Duodenal mucosa (tissue), 2 donors: ENCODE measurements around the gene GABRR2.

Experiments
- H3K27ac ChIP-seq: one replicate; pipeline ENCODE4 v1.7.0; 2013; ENCODE audit warnings: low read depth, low read length
- H3K27me3 ChIP-seq, 2 donors: one replicate each; pipeline ENCODE4 v1.7.0; 2013; ENCODE audit warnings: low read length in 2 of 2, control low read depth in 1 of 2; ENCODE audit not compliant: insufficient read depth in 2 of 2, control insufficient read depth in 1 of 2
- H3K36me3 ChIP-seq, 2 donors: one replicate each; pipeline ENCODE4 v1.7.0; 2013; ENCODE audit warnings: low read length in 2 of 2, control low read depth in 1 of 2; ENCODE audit not compliant: insufficient read depth in 2 of 2, control insufficient read depth in 1 of 2
- H3K4me1 ChIP-seq, 2 donors: one replicate each; pipeline ENCODE4 v1.7.0; 2013; ENCODE audit warnings: low read length in 2 of 2, control low read depth in 1 of 2; ENCODE audit not compliant: insufficient read depth in 2 of 2, control insufficient read depth in 1 of 2
- H3K4me3 ChIP-seq, 2 donors: one replicate each; pipeline ENCODE4 v1.7.0; 2013; ENCODE audit warnings: low read length in 2 of 2, low read depth in 1 of 2
- H3K9ac ChIP-seq, 2 donors: one replicate each; pipeline ENCODE4 v1.7.0; 2013; ENCODE audit warnings: low read length in 2 of 2, low read depth in 1 of 2
- H3K9me3 ChIP-seq, 2 donors: one replicate each; pipeline ENCODE4 v1.7.0; 2013; ENCODE audit warnings: low read length in 2 of 2, control low read depth in 1 of 2; ENCODE audit not compliant: control insufficient read depth in 1 of 2

GABRR2 gene

DNA sequence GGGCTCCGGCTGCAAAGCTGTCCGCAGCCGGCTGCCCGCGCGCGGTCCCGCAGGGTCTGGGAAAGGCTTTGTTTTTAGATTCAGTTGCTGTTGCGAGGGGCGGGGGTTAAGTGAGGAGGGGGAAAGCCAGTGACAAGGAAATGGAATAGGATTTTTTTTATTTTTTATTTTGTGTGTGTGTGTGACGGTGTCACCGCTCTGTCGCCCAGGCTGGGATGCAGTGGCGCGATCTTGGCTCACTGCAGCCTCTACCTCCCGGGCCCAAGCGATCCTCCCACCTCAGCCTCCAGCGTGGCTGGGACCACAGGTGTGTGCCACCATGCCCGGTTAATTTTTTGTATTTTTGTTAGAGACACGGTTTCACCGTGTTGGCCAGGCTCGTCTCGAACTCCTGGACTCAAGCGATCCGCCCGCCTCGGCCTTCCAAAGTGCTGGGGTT is 38.0 kb upstream of the GABRR2 start:
- Histone ChIP-seq H3K9me3 (no peaks in the 10 kb centered on the region), H3K36me3 (no peaks in the 10 kb centered on the region), H3K4me3 (peak overlapping the region; percentile 82 to 99), H3K4me1 (peaks cover 27 to 36% of the 10 kb centered on the region in 2 donors), H3K27ac (peak overlapping the region; percentile 96), H3K9ac (peak overlapping the region; percentile 97 to 100), H3K27me3 (no peaks in the 10 kb centered on the region)

GRCh38 chr6:89352278-89353117 is 37.4 kb upstream of the GABRR2 start, which contains the start of gene UBE2J1:
Gene UBE2J1, minus strand, starts transcription at chr6:89352722. Its CDS starts 153 bp downstream, at chr6:89352569.
- Histone ChIP-seq H3K9me3 (no peaks in the 10 kb centered on the region), H3K27me3 (no peaks in the 10 kb centered on the region), H3K9ac (peak within 1 kb of the TSS; percentile 97 to 100), H3K36me3 (no peaks in the 10 kb centered on the region), H3K4me1 (peaks cover 34 to 42% of the 10 kb centered on the region in 2 donors), H3K27ac (peak within 1 kb of the TSS; percentile 96), H3K4me3 (peak within 1 kb of the TSS; percentile 82 to 99)

GRCh38 chr6:89351671-89352277 is 36.7 kb upstream of the GABRR2 start:
- H3K9me3 ChIP-seq = no peaks in the 10 kb centered on the region
- peak overlapping the region; percentile 96 for H3K27ac ChIP-seq
- no peaks in the 10 kb centered on the region for H3K27me3 ChIP-seq
- peak overlapping the region; percentile 97 to 100 for H3K9ac ChIP-seq
- no peaks in the 10 kb centered on the region for H3K36me3 ChIP-seq
- peak overlapping the region; percentile 82 to 99 for H3K4me3 ChIP-seq
- H3K4me1 ChIP-seq = peaks cover 39 to 42% of the 10 kb centered on the region in 2 donors

DNA sequence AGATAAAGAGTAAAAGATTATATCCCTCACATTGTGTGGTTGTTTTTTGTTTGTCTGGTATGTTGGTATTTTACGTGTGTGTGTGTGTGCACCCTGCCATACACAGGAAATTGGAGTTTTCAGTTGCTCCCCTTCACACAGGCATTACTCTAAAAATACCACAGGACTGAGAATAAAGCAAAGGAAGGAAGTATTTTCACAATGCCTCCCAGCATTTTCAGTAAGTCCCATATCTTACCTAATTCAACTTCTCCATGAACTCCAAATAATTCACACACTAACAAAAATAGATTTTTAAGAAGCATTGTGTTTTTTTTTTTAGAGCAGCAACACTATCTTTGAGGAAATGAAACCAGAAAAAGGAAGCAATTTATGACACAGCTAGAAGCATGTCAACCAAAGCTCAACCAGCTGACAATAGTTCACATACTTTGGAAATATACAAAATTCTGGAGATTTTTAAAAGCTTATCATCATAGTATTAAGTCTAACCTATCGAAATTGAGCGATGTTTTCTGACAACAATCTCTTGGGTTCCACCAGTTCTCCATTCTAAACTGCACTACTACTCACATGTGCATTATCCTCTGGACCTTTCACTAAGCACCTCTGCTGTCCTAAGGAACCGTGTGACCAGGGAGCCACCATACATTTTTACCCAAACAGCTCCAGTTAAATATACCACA is 35.3 kb upstream of the GABRR2 start:
- peak overlapping the region; percentile 21 to 100 for H3K9ac ChIP-seq
- peak overlapping the region; percentile 41 for H3K27ac ChIP-seq
- no peaks in the 10 kb centered on the region for H3K27me3 ChIP-seq
- H3K4me3 ChIP-seq = peak overlapping the region; percentile 47 to 99
- H3K9me3 ChIP-seq = no peaks in the 10 kb centered on the region
- H3K4me1 ChIP-seq = peaks cover 39 to 42% of the 10 kb centered on the region in 2 donors
- no peaks in the 10 kb centered on the region for H3K36me3 ChIP-seq

DNA sequence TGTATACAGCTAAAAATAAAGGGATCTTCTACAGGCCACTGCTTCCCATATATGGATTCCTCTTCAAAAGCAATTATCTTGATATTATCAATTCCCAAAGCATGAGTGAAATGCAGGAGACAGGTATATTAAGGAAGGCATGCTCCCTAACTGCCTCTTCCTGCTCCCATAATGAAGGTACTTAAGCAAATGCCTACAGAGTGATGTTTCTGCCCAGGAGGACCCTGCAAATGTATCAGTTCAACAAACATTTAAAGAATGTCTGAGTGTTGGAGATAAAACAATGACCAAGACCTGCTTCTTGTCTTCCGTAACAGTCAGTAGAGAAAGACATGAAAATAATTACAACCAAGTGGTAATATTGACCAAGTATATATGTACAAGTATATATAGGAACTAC is 33.3 kb upstream of the GABRR2 start:
- Histone ChIP-seq H3K4me1 (peaks cover 38 to 42% of the 10 kb centered on the region in 2 donors), H3K36me3 (no peaks in the 10 kb centered on the region), H3K9me3 (no peaks in the 10 kb centered on the region), H3K9ac (no peak overlapping the region), H3K27me3 (no peaks in the 10 kb centered on the region), H3K4me3 (peak overlapping the region in 1 of 2 donors; percentile 48), H3K27ac (no peak overlapping the region)

DNA sequence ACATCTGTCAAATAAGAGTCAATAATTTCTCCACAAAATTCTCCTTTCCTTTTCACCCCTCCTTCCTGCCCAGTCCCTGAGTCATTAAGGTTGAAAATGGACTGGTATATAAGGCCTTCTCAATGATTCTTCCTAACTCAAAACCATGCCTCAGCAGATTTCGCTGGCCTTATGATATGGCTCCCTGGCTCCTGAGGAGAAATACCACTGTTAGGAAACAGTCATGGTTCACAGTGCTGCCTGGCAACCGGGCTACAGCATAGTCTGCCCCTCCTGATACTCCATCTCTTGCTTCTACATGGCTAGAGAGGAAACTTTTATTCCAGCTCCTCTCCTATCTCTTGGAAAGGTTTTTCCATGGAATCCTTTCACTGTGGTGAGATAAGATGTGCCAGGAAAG is 32.7 kb upstream of the GABRR2 start:
- no peaks in the 10 kb centered on the region for H3K9me3 ChIP-seq
- peak overlapping the region in 1 of 2 donors; percentile 9 for H3K9ac ChIP-seq
- no peaks in the 10 kb centered on the region for H3K27me3 ChIP-seq
- no peak overlapping the region for H3K27ac ChIP-seq
- no peaks in the 10 kb centered on the region for H3K36me3 ChIP-seq
- H3K4me1 ChIP-seq = peaks cover 35 to 41% of the 10 kb centered on the region in 2 donors
- peak overlapping the region in 1 of 2 donors; percentile 48 for H3K4me3 ChIP-seq

DNA sequence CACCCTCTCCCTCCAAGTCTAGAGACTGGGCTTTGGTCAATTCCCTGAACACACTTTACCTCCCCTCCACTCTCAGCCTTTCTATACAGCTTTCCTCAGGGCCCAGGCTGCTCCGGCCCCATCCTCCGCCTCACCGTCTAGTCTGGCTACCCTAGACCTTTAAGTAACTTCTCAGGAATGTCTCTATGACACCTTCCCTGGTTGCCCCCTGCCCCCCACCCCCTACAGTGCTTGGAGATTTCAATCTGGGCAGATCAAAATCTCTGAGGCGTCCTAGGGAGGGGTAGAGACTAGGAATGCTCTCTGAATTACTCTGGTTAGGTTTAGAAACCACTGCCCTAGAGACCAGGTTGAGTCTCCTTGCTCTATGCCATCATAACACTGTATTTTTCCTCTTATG is 31.3 kb upstream of the GABRR2 start:
- Histone ChIP-seq H3K27ac (no peak overlapping the region), H3K4me3 (no peak overlapping the region), H3K36me3 (peaks cover 6 to 9% of the 10 kb centered on the region in 2 donors), H3K9ac (no peak overlapping the region), H3K27me3 (no peaks in the 10 kb centered on the region), H3K4me1 (peaks cover 33 to 41% of the 10 kb centered on the region in 2 donors), H3K9me3 (no peaks in the 10 kb centered on the region)

DNA sequence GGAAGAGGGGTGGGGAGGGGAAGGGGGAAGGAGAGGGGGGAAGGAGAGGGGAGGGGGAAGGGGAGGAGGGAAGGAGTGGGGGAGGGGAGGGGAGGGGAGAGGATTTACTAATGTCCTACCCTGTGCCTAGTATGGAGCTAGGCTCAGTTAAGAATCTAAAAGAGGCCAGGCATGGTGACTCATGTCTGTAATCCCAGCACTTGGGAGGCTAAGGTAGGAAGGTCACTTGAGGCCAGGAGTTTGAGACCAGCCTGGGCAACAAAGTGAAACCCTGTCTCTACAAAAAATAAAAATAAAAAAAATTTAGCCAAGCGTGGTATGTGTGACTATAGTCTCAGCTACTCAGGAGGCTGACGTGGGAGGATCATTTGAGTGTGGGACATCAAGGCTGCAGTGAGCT is 24.5 kb upstream of the GABRR2 start:
- H3K9ac ChIP-seq = no peak overlapping the region
- H3K36me3 ChIP-seq = peaks cover 33 to 55% of the 10 kb centered on the region in 2 donors
- H3K4me3 ChIP-seq = no peak overlapping the region
- no peak overlapping the region for H3K27ac ChIP-seq
- no peaks in the 10 kb centered on the region for H3K9me3 ChIP-seq
- no peaks in the 10 kb centered on the region for H3K27me3 ChIP-seq
- H3K4me1 ChIP-seq = peaks cover 0 to 5% of the 10 kb centered on the region in 2 donors

DNA sequence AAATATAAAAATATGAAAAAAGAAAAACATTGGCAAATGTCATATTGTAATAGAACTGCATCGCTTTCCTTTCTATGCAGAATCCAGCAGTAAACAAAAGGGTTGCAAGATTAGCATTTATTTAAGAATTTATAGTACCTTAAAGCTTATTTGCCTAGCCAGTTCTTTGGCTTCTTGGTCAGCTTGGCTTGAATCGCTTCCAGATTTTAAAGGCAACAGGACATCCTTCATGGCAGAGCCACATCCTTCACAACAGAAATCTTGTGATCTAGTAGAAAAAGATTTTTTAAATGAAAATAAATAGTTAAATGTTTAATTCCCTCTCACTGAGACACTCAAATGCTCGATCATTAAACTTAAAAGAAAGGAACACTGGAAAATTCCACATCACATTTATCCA is 20.1 kb upstream of the GABRR2 start:
- Histone ChIP-seq H3K4me1 (no peaks in the 10 kb centered on the region), H3K9ac (no peak overlapping the region), H3K27ac (no peak overlapping the region), H3K4me3 (no peak overlapping the region), H3K9me3 (no peaks in the 10 kb centered on the region), H3K36me3 (peaks cover 33 to 72% of the 10 kb centered on the region in 2 donors), H3K27me3 (no peaks in the 10 kb centered on the region)

- no peak overlapping the region for H3K4me3 ChIP-seq
- H3K36me3 ChIP-seq = peaks cover 30 to 74% of the 10 kb centered on the region in 2 donors
- H3K4me1 ChIP-seq = no peaks in the 10 kb centered on the region
- H3K9ac ChIP-seq = no peak overlapping the region
- H3K27me3 ChIP-seq = no peaks in the 10 kb centered on the region
- no peak overlapping the region for H3K27ac ChIP-seq
- no peaks in the 10 kb centered on the region for H3K9me3 ChIP-seq
Measured at GRCh38 chr6:89330910-89331309, 15.8 kb upstream of the GABRR2 start.
